Adrenal gland (tissue), 12 donors: ENCODE results near the gene CYP1B1. TPM values are rescaled to one million over a fixed set of nuclear protein-coding genes. Genes with fewer than 3 reads are reported as not detected.

Source experiments
- polyA plus RNA-seq, 3 donors: library from polyadenylated mRNA; stranded (reverse); fragments of 200-250 nt in 2 of 3; fragments of 350-450 nt in 1 of 3; fragmentation: Illumina TruSeq in 1 of 3; extraction: RNeasy Lipid Tissue Mini Kit (QIAGEN cat#74804) in 1 of 3; gene quantifications; one replicate each; pipeline ENCODE4 v1.2.3, GENCODE V29; 2013 to 2014
- total RNA-seq, 9 donors: library from RNA; depleted of rRNA in 4 of 9; stranded (reverse); fragments of >200 nt in 4 of 9; fragments of 120-200 nt in 1 of 9; fragmentation: NEBNext Ultra II Directional in 1 of 9; extraction: Animal tissue kit (Norgen Biotek cat#: 25700) in 1 of 9; gene quantifications; one replicate each; pipeline versions ENCODE4 v1.1.0 to v1.2.4, GENCODE V29; 2013 to 2023
- donor health status: healthy with polysubstance abuse.
- donor health status: Bipolar disorder and iron deficiency.
- donor health status: DM: yes; HTN: yes; CAD: no.
- donor health status: DM: no; HTN: no; CAD: no.
- donor health status: DM: no; HTN: no; CAD: no.
- donor health status: DM: yes; HTN: yes; CAD: no.

CYP1B1 gene
- total and polyA plus RNA-seq, 12 donors, result 2.5 to 118 (median 34.4) TPM

Other genes starting within 250 kb of the CYP1B1 start
- 100 to 1,000 TPM in 1 of 9 donors, 10 to 100 TPM in 8; 30.3 to 110 (median 56.2) TPM for gene RMDN2, start 150.9 kb downstream of the CYP1B1 start, total RNA-seq
- 100 to 1,000 TPM in 1 of 3 donors, 10 to 100 TPM in 2; 28.5 to 126 (median 35.3) TPM for gene RMDN2, start 150.9 kb downstream of the CYP1B1 start, polyA plus RNA-seq